ENCODE measurements around the gene C19orf18.
A peak's percentile ranks its signal among the peaks of the same experiment; 100 is the strongest.
"Not testable (repeated sequence)": the region's sequence is repeated elsewhere in the genome, so short reads cannot be mapped to it uniquely, and the experiment has no call there.

Gene C19orf18

GRCh38 chr19:57974434-57974833 is at the start of gene C19orf18:
TSS of gene C19orf18 (minus strand) at chr19:57974534. CDS start at chr19:57974432, 102 bp downstream.
- DNase-seq: no peak

GRCh38 chr19:58022283-58022660 is 47.9 kb upstream of the C19orf18 start:
- DNase-seq: no peak

- no peak for DNase-seq
Measured at GRCh38 chr19:58021541-58022282, 47.4 kb upstream of the C19orf18 start.

- DNase-seq: no peak
Measured at GRCh38 chr19:58020129-58020528, 45.8 kb upstream of the C19orf18 start.

GRCh38 chr19:58014141-58014540 is 39.8 kb upstream of the C19orf18 start:
- DNase-seq: no peak

- no peak for DNase-seq
Measured at GRCh38 chr19:58010507-58010906, 36.2 kb upstream of the C19orf18 start.

GRCh38 chr19:58009666-58010301 is 35.5 kb upstream of the C19orf18 start:
- no peak for DNase-seq

- DNase-seq: no peak
Measured at GRCh38 chr19:58009301-58009665, 34.9 kb upstream of the C19orf18 start.

- DNase-seq: not testable (repeated sequence)
Measured at GRCh38 chr19:58008877-58009276, 34.5 kb upstream of the C19orf18 start.

- no peak for DNase-seq
Measured at GRCh38 chr19:58007285-58007684, 33.0 kb upstream of the C19orf18 start.

GRCh38 chr19:58003174-58003828 is 29.0 kb upstream of the C19orf18 start:
- no peak for DNase-seq

GRCh38 chr19:58002384-58003173 is 28.2 kb upstream of the C19orf18 start, which contains the start of gene ZNF606:
TSS of gene ZNF606 (minus strand) at chr19:58002820. CDS start at chr19:58001319, 1,501 bp downstream.
- peak; percentile 78 for DNase-seq

- no peak for DNase-seq
Measured at GRCh38 chr19:58001895-58002369, 27.6 kb upstream of the C19orf18 start.

GRCh38 chr19:58000677-58001076 is 26.3 kb upstream of the C19orf18 start:
- no peak for DNase-seq

- DNase-seq: no peak
Measured at GRCh38 chr19:57992841-57993240, 18.5 kb upstream of the C19orf18 start.

- DNase-seq: no peak
Measured at GRCh38 chr19:57978586-57979289, 4.4 kb upstream of the C19orf18 start.

- no peak for DNase-seq
Measured at GRCh38 chr19:57964761-57965160, 9.6 kb downstream of the C19orf18 start.

- no peak for DNase-seq
Measured at GRCh38 chr19:57961785-57962184, 12.5 kb downstream of the C19orf18 start.

GRCh38 chr19:57954996-57955395 is 19.3 kb downstream of the C19orf18 start:
- no peak for DNase-seq

GRCh38 chr19:57949702-57950101 is 24.6 kb downstream of the C19orf18 start:
- no peak for DNase-seq

GRCh38 chr19:57949296-57949695 is 25.0 kb downstream of the C19orf18 start:
- no peak for DNase-seq

- DNase-seq: peak; percentile 83
Measured at GRCh38 chr19:57947419-57948134, 26.8 kb downstream of the C19orf18 start, which contains the start of gene ZNF256. TSS of gene ZNF256 (minus strand) at chr19:57947706. CDS start at chr19:57947474, 232 bp downstream.

All from activated effector memory CD4-positive, alpha-beta T cell treated with Interleukin-2 at 50 U/mL for 16 hours (primary cell).